Common myeloid progenitor, CD34-positive (primary cell): Measurements from ENCODE around the gene DENND5A.
"Not testable (repeated sequence)": the region's sequence is repeated elsewhere in the genome, so short reads cannot be mapped to it uniquely, and the experiment has no call there.

Experiments used
- CTCF ChIA-PET: fragments of 350-600 bp; sonication (Branson Sonifier 250); formaldehyde crosslinking; loops from one replicate; lab custom pipeline; 2021; ENCODE audit warnings: antibody characterized with exemption; lab: Charles Lee
- POLR2A ChIA-PET: fragments of 350-600 bp; sonication (Branson Sonifier 250); formaldehyde crosslinking; loops from one replicate; lab custom pipeline; 2021; ENCODE audit warnings: antibody characterized with exemption; lab: Charles Lee
- DNase-seq, 3 donors: peaks; one replicate each; pipeline versions ENCODE4 v3.0.0 to v3.0.0-alpha.2; 2013
- H3K27ac ChIP-seq, 2 experiments: 1 replicate in 1 of 2; 2 replicates in 1 of 2; pipeline ENCODE4 v1.7.0; 2013; ENCODE audit warnings: inconsistent platforms in 2 of 2, low read length in 2 of 2, mild to moderate bottlenecking in 2 of 2, low read depth in 1 of 2, moderate library complexity in 1 of 2; ENCODE audit not compliant: severe bottlenecking in 2 of 2, insufficient read depth in 1 of 2, poor library complexity in 1 of 2
- H3K27me3 ChIP-seq, 5 experiments: replicated peaks in 2 of 5; 1 replicate in 3 of 5; 2 replicates in 2 of 5; pipeline versions ENCODE4 v1.6.1 to v1.7.0; 2013; ENCODE audit warnings: low read length in 4 of 5, mild to moderate bottlenecking in 2 of 5, moderate library complexity in 2 of 5, inconsistent platforms in 1 of 5; ENCODE audit not compliant: insufficient read depth in 5 of 5, control insufficient read depth in 4 of 5
- H3K36me3 ChIP-seq, 4 experiments: 1 replicate in 2 of 4; 2 replicates in 2 of 4; pipeline versions ENCODE4 v1.6.1 to v1.7.0; 2013; ENCODE audit warnings: low read length in 3 of 4, control low read depth in 1 of 4, mild to moderate bottlenecking in 1 of 4; ENCODE audit not compliant: control insufficient read depth in 4 of 4, insufficient read depth in 4 of 4
- H3K4me1 ChIP-seq, 4 experiments: 1 replicate in 3 of 4; 2 replicates in 1 of 4; pipeline versions ENCODE4 v1.6.1 to v1.7.1; 2013; ENCODE audit warnings: low read length in 3 of 4, mild to moderate bottlenecking in 3 of 4, control low read depth in 1 of 4, inconsistent platforms in 1 of 4, moderate library complexity in 1 of 4; ENCODE audit not compliant: control insufficient read depth in 4 of 4, insufficient read depth in 4 of 4; ENCODE audit errors: control extremely low read depth in 1 of 4
- H3K4me3 ChIP-seq, 7 experiments: 1 replicate in 4 of 7; 2 replicates in 3 of 7; pipeline versions ENCODE4 v1.5.1 to v1.7.0; 2013; ENCODE audit warnings: mild to moderate bottlenecking in 7 of 7, low read length in 6 of 7, moderate library complexity in 6 of 7, inconsistent platforms in 2 of 7, low read depth in 2 of 7, control low read depth in 1 of 7; ENCODE audit not compliant: insufficient read depth in 4 of 7, control insufficient read depth in 1 of 7; ENCODE audit errors: extremely low read depth in 1 of 7
- H3K9me3 ChIP-seq, 5 experiments: 1 replicate in 4 of 5; 2 replicates in 1 of 5; pipeline versions ENCODE4 v1.6.1 to v1.7.1; 2013; ENCODE audit warnings: low read length in 4 of 5, mild to moderate bottlenecking in 2 of 5, inconsistent platforms in 1 of 5, low read depth in 1 of 5, moderate library complexity in 1 of 5; ENCODE audit not compliant: control insufficient read depth in 4 of 5, insufficient read depth in 2 of 5; ENCODE audit errors: control extremely low read depth in 1 of 5
- WGBS: methylation state at CpG from one replicate; pipeline ENCODE4 v1.1.5; 2013; ENCODE audit not compliant: insufficient coverage; 5-methylcytosine and 5-hydroxymethylcytosine counted together

DENND5A gene

GRCh38 chr11:9266132-9266736, 1.1 kb upstream of the DENND5A start:
- Histone ChIP-seq H3K4me3 (no peak overlapping the region), H3K27me3 (no peaks in the 10 kb centered on the region), H3K27ac (no peak overlapping the region), H3K9me3 (no peaks in the 10 kb centered on the region), H3K36me3 (no peaks in the 10 kb centered on the region), H3K4me1 (peaks cover 2 to 29% (median 20%) of the 10 kb centered on the region in 4 experiments)
- DNase-seq: no peak
- ChIA-PET POLR2A (interaction anchor here (0.6 to 1.0 kb wide), 3 partner anchors 30 to 265 kb away, joined by 3 to 6 read pairs (median 3); no protein-coding TSS in a partner anchor), CTCF (interaction anchor here (0.9 to 3.5 kb wide), 5 partner anchors 8 to 241 kb away, joined by 3 to 17 read pairs (median 3); no protein-coding TSS in a partner anchor)
- whole genome bisulfite sequencing: 93% methylated on average over 13 of the region's 13 CpGs

- POLR2A ChIA-PET: interaction anchor here (0.6 to 1.9 kb wide), 12 partner anchors 9 to 195 kb away, joined by 3 to 11 read pairs (median 4); partner anchors contain the start of gene TMEM41B
- Histone ChIP-seq H3K27ac (peak overlapping the region; percentile 83 to 96), H3K27me3 (no peaks in the 10 kb centered on the region), H3K36me3 (no peaks in the 10 kb centered on the region), H3K4me3 (peak overlapping the region; percentile 89 to 97 (median 94)), H3K9me3 (no peaks in the 10 kb centered on the region), H3K4me1 (peaks cover 8 to 43% (median 33%) of the 10 kb centered on the region in 4 experiments)
- peak; percentile 90 to 97 (median 96) for DNase-seq
- 0% methylated on average over 64 of the region's 76 CpGs for WGBS
- CTCF ChIA-PET: interaction anchor here (0.6 to 3.5 kb wide), 9 partner anchors 9 to 242 kb away, joined by 3 to 17 read pairs (median 3); no protein-coding TSS in a partner anchor
Measured at GRCh38 chr11:9264316-9265210, 587 bp downstream of the DENND5A start.

- Histone ChIP-seq H3K27me3 (no peaks in the 10 kb centered on the region), H3K4me1 (peaks cover 8 to 43% (median 33%) of the 10 kb centered on the region in 4 experiments), H3K27ac (peak overlapping the region; percentile 83 to 96), H3K36me3 (no peaks in the 10 kb centered on the region), H3K9me3 (no peaks in the 10 kb centered on the region), H3K4me3 (peak overlapping the region; percentile 89 to 97 (median 94))
- WGBS: 0% methylated on average over 2 of the region's 9 CpGs
- DNase-seq: peak; percentile 75 to 91 (median 88)
- CTCF ChIA-PET: interaction anchor here (0.6 to 3.5 kb wide), 7 partner anchors 10 to 39 kb away, joined by 3 to 17 read pairs (median 4); no protein-coding TSS in a partner anchor
- POLR2A ChIA-PET: interaction anchor here (0.8 to 1.9 kb wide), 10 partner anchors 10 to 196 kb away, joined by 3 to 11 read pairs (median 4); partner anchors contain the start of gene TMEM41B
Measured at GRCh38 chr11:9263840-9264315, 1.3 kb downstream of the DENND5A start.

- not testable (repeated sequence) for H3K36me3 ChIP-seq, H3K27ac ChIP-seq, H3K4me3 ChIP-seq, H3K9me3 ChIP-seq, H3K27me3 ChIP-seq
- POLR2A ChIA-PET: interaction anchor here (0.9 to 1.0 kb wide), 2 partner anchors 8 to 20 kb away, joined by 3 to 4 read pairs; no protein-coding TSS in a partner anchor
- no CpG with 5 or more reads among the region's 2 CpGs for WGBS
- CTCF ChIA-PET: interaction anchor here (1.1 to 2.9 kb wide), 7 partner anchors 11 to 53 kb away, joined by 3 to 20 read pairs (median 5); no protein-coding TSS in a partner anchor
- peaks cover 8 to 40% (median 31%) of the 10 kb centered on the region in 4 experiments for H3K4me1 ChIP-seq
- DNase-seq: peak in 1 of 3 donors; percentile 45
Measured at GRCh38 chr11:9260838-9261146, 4.4 kb downstream of the DENND5A start.

GRCh38 chr11:9259981-9260837, 4.9 kb downstream of the DENND5A start:
- POLR2A ChIA-PET: interaction anchor here (0.6 to 1.0 kb wide), 3 partner anchors 8 to 21 kb away, joined by 3 to 4 read pairs (median 3); no protein-coding TSS in a partner anchor
- H3K36me3 ChIP-seq: peaks cover 0 to 3% (median 0%) of the 10 kb centered on the region in 4 experiments
- H3K4me3 ChIP-seq: no peak overlapping the region
- no peak overlapping the region for H3K27ac ChIP-seq
- H3K4me1 ChIP-seq: peaks cover 8 to 35% (median 27%) of the 10 kb centered on the region in 4 experiments
- CTCF ChIA-PET: interaction anchor here (1.1 to 2.9 kb wide), 7 partner anchors 10 to 53 kb away, joined by 3 to 20 read pairs (median 5); no protein-coding TSS in a partner anchor
- H3K27me3 ChIP-seq: no peaks in the 10 kb centered on the region
- DNase-seq: no peak
- WGBS: 100% methylated on average over 1 of the region's 4 CpGs
- no peaks in the 10 kb centered on the region for H3K9me3 ChIP-seq

- H3K27ac ChIP-seq, CTCF ChIA-PET, H3K36me3 ChIP-seq, H3K9me3 ChIP-seq, H3K27me3 ChIP-seq, POLR2A ChIA-PET, H3K4me3 ChIP-seq, DNase-seq: not testable (repeated sequence)
- WGBS: no CpG with 5 or more reads among the region's 4 CpGs
- H3K4me1 ChIP-seq: peaks cover 9 to 45% (median 33%) of the 10 kb centered on the region in 4 experiments
Measured at GRCh38 chr11:9258279-9258678, 6.9 kb downstream of the DENND5A start.
